Right kidney (tissue), 1 donor: ENCODE measurements around the gene RBM39.
A peak's percentile ranks its signal among the peaks of the same experiment; 100 is the strongest.

Experiments
- DNase-seq: peaks from one replicate; pipeline ENCODE4 v3.0.0-alpha.2; 2016

Gene RBM39

DNA sequence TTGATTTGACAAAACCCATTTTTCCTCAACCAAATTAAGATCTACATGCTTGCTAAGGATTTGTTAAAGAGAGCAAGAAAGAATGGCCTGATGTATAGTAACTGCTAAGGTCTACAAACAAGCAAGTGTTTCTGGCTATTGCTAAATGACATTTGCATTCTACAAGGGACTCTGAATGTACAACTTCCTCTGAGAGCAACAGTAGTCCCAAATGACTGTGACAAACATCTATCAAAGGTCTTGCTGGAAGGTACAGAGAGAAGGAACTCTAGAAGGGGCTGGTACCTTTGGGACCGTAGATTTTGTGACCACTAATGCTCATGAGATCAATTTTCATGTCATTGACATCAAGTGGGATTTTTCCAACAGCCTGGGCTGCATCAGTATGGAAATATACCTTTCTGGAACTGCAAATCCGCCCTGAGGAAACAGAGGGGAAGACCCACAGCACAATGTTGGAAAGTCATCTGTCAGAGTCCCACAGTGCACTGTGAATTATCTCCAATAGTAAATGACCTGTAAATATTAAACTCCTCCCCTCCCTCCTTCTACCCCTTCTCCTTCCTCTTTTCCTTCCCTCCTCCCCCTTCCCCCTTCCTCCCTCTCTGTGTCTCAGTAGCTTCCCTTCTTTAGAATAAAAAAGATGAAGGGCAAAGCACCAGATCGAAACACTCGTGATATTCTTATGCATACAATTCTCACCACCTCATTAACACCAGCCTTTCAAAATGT, 61.4 kb downstream of the RBM39 start:
- DNase-seq: no peak

DNA sequence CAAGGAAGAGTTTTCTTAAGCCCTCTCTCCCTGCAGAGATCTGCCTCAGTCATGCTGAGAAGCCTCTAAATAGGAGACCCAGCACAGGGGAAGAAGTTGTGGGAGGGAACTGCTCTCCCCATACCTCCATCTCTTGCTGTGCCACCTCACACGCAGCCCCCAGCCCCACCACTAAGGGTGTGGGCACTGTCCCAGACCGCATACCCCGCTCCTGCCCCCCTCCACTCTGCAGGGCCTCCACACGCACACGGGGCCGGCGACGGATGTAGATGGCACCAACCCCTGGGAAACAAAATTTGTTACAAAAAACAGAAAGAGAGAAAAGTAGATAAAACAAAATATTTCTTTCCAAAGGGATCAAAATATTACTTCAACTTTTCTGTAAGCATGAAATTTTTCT, 67.1 kb downstream of the RBM39 start:
- no peak for DNase-seq

DNA sequence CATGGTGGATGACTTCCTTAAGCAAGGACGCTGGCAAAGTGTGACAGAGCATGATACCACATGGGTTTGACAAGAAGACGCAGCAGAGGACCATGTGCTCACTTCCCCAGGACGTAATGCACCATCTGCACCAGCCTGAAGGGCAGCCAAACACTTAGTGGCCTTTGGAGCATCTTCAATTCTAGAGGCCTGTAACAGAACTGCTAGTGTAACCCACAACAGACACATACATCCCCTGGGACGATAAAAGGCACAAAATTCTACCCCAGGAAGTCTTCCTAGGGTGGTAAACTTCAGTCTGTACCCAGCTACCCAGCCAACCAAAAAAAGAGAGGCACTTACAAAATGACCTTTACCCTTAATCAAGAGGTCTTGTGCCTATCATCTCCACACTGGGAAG, 68.2 kb downstream of the RBM39 start:
- no peak for DNase-seq

DNA sequence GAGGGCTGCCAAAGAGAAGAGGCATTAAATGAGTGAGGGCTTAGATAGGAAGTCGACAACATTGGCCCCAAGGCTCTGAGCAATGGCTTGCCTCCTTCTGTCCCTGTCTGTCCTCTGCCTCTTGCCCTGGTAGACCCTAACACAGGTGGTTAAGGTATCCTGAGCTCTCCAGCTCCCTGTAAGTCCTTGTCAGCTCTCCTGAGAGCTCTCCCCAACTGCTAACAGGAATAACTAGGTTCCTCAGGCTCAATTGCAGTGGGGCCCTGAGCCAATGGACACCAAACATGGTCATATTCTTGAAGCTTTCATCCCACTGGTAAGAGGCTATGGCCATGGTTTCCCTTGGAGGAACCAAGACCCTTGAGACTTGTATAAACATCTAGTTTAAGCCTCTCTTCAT, 72.4 kb downstream of the RBM39 start:
- DNase-seq: no peak

DNA sequence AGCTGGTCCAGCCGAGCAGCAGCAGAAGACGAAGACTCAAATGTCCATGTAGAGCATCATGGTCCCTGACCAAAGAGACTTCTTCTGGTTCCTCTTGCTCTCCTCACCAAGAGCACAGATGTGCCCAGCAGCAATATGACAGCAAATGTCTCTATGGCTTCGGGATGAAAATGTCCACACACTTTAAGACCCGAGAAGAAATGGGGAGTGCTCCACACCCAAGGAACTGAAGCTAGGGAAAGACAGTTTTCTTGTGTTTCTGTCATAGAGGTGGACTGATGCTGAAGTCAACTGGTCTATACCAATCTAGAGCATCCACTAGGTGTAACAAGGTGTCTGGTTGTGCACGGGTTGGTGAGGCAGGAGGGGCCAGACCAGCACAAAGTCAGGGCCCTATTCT, 72.8 kb downstream of the RBM39 start:
- no peak for DNase-seq

DNA sequence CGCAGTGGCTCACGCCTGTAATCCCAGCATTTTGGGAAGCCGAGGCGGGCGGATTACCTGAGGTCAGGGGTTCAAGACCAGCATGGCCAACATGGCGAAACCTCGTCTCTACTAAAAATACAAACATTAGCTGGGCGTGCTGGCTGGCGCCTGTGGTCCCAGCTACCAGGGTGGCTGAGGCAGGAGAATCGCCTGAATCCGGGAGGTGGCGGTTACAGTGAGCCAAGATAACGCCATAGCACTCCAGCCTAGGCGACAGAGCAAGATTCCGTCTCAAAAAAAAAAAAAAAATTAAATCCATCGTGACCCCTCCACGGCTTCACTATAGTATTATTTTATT, 76.1 kb downstream of the RBM39 start:
- DNase-seq: no peak

DNA sequence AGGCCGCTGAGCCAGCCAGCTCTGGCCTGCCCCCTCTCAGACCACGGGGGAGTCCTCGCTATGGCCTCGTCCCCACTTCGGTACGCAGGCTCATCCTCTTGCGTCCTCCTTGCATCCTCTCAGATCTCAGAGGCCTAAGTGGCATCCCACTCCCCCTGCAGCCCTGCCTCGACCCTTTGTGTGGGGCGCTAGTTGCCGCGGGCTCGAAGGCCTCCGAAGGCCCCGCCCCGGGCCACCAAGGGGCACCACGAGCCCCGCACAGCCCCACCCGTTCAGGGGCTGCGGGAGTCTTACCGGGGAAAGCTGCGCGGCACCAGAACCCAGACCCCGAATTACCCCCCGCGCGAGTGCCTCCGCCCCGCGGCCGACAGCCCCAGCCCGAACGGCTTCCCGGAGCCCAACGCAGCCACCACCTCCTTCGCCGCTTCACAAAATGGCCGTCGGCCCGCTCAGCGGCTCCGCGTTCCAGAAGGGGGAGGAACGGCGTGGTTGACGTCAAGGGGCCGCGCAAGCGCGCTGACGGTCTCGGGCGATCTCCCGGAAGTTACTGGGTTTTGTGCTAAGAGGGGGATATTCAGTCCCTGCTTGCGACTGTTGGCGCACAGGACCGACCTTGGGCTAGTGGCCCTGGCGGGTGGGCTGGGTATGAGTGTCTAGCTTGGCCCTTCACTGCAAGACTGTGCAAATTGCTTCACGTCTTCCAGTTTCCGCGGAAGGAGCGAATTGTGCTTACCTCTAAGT, 77.4 kb downstream of the RBM39 start, which contains the start of the genes CPNE1 and RBM12:
Gene CPNE1, minus strand, starts transcription at position 435 of the 741 bp plus-strand sequence. CDS start 31,977 bp downstream, outside the sequence.
Gene RBM12, minus strand, starts transcription at position 435 of the 741 bp plus-strand sequence. CDS start 9,578 bp downstream, outside the sequence.
- peak; percentile 99 for DNase-seq

DNA sequence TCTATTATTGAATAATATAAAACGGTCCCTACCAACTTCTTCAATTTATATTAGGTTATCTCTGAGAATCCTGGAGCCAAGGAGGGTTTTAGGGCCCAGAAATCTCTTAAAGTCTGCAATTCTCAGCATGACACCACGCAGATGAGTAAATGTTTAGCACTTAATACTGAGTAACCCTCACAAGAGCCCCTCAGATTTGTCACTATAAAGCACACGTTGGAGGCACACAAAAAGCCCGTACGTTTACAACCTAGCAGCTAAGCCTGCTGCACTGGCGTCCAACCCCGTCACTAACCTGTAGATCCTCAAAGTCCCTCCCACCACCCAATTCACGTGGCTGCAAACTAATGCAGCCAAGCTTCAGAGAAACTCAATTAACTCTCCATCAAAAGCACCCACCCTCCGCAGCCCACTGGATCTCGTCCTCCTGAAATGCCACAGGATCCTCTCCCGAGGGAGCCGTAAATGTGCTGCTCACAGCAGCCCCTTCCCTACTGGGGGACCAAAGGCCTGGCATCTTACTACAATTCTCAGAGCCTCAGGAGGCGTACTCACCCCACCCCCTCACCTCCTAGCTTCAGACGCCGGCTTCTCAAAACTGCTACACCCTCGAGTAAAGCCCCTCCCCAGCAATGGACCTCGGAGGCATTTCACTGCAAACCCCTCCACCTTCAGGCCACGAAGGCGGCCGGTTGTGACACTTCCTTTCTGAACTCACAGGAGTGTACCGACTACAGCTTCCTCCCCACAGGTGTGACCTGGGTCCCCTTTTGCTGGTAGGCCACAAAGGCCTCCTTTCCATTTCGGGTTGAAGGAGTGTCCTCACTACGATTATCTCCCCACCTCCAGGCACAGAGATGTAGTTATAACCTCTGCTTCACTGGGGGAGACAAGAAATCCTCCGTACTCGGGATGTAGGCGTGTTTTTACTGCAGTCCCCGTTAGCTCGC, 78.3 kb downstream of the RBM39 start:
- no peak for DNase-seq

DNA sequence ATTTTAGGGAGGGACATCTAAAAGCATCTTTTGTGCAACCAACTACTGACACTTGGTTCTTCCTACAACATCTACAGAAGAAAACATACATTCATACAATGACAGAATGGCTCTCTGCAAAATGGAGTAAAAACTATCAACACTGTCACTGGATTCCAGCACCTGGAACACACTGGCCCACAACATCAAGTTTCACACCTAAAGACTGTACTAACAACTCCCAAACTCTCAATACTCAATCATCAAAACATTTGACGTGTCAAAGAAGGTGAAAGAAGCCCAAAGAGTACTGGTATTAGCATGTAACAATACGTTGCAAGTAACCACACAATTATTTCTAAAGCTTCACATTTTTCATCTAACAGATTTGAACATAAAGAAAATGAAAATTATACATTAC, 79.5 kb downstream of the RBM39 start:
- no peak for DNase-seq

DNA sequence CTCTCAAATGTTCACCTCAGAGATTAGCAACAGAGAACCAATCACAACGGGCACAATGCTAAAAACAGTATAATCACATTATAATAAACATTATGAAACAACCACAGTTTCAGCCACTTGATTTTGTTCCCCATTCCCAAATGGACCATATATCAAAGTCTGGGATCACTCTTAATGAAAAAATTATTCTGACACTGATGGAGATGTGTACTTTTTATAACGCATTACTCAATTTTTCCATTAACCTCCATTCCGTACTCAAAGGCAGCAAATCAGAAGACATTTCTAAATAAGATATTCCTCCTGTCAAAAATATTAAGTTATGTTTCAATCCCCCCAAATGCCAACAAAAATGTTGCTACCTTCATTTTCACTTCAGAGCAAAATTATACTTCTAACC, 80.2 kb downstream of the RBM39 start:
- no peak for DNase-seq

DNA sequence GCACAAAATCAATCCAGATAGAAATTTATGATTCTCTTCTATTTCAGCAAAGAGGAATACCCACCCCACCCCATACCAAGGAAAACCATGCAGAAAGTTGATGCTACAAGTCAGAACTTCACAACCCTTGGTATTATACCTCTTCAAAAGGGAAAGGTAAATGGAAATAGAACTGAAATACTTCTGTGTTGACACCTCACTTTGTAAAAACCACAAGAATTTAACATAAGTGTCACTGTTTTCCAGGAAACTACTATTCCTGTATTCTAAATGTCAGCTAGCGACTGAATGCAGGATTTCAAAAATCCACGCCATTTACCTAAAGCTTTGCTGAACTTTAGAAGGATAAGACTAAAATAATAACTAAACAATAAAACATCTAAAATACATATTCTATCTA, 81.0 kb downstream of the RBM39 start:
- no peak for DNase-seq

DNA sequence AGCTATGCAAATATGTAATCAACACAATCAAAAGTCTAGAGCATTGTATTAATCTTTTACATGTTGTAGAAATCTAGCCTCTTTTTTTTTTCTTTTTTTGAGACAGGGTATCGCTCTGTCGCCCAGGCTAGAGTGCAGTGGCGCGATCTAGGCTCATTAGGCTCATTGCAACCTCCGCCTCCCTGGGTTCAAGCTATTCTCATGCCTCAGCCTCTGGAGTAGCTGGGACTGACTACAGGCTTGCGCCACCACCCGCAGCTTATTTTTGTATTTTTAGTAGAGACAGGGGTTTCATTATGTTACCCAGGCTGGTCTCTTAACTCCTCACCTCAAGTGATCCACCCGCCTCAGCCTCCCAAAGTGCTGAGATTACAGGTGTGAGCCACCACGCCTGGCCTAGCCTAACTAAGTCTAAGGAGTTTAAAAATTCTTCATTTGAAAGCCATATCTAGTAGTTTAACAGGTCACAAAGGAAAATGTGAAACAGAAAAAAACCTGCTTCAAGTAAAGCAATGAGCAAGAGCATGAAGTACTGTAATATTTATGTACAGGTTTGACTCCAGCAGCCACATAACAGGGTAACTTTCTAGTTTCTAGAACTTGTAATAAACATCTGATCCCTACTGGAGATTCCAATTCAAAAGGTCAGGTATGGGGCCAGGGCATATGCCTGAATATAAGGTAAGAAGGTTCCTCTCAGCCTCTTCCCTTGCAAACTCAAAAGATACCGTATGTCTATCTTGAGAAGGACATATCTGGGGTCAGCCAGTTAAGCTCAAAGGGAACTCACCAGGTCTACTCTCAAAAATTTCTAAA, 81.7 kb downstream of the RBM39 start:
- no peak for DNase-seq

DNA sequence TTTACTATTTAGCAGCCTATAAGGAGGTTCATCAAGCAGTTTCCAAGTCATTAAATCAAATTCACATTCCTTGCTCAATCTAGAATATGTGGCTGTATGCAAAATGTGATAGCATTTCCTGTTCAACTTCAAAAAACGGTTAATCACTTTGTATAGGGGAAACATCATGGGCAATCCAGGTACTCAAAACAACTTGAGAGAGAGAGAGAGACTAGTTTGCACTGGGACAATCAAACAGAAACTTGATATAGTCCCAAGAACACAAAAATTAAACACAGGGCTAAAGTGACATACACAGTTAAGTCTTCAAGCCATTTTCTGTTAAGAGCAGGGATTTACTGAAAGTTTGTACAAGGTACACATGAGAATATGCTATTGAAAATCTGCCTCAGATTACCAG, 84.8 kb downstream of the RBM39 start:
- no peak for DNase-seq

DNA sequence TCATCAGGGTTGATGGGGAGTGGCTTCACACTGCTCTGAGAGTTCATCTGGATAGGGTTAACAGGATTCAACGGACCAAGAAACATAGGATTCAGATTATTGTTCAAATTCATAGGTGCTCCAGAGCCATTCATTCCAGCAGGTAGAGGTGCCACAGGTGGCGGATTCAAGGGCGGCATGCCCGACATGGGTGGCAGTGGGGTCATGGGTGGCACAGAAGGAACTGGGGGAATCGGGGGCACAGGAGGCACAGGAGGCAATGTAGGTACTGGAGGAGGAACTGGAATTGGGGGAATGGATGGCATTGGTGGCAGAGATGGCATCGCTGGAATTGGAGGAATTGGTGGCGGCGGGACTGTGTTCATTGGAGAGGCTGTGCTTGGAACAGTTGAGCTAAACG, 87.6 kb downstream of the RBM39 start:
- DNase-seq: no peak

DNA sequence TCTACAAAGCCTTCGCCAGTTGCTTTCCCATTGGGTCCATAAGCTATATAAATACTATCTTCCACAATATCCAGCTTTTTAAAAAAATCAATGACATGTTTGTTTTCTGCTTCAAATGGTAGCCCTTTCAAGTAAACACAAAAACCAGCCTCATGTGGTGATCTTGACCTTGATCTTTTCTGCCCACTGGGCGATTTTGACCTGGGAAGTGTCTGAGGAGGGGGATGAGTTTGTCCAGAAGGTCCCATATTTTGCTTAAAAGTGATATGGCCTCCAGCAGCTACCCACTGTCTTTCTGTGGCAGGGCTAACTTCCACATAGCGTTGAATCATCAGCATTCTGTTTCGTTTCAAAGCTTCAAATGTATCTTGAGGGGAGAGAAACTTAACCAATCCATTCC, 88.2 kb downstream of the RBM39 start:
- DNase-seq: no peak
